ENCODE results near the gene ZNF598.
A peak's percentile ranks its signal among the peaks of the same experiment; 100 is the strongest.

ZNF598 gene

GRCh38 chr16:2047330-2048115 is 37.9 kb upstream of the ZNF598 start, which contains the start of the genes NTHL1 and TSC2:
Gene NTHL1 (minus strand): TSS chr16:2047834. CDS start chr16:2047823, 11 bp downstream.
Gene TSC2 (plus strand): TSS chr16:2047985. CDS start chr16:2048616, 631 bp downstream.
- Histone ChIP-seq H3K36me3 (peaks cover 13 to 41% (median 26%) of the 10 kb centered on the region in 3 donors), H3K4me3 (peak within 1 kb of the TSS; percentile 85 to 91), H3K27me3 (no peaks in the 10 kb centered on the region), H3K9me3 (no peaks in the 10 kb centered on the region), H3K27ac (peak within 1 kb of the TSS; percentile 69 to 80), H3K4me1 (peaks cover 5 to 50% (median 36%) of the 10 kb centered on the region in 4 donors)
- intact Hi-C loops (cut with DNase I; ENCODE audit: low total_unique reads), result no loop called here
- peak; percentile 97 to 98 for DNase-seq
- TF ChIP-seq, protein P1, sequence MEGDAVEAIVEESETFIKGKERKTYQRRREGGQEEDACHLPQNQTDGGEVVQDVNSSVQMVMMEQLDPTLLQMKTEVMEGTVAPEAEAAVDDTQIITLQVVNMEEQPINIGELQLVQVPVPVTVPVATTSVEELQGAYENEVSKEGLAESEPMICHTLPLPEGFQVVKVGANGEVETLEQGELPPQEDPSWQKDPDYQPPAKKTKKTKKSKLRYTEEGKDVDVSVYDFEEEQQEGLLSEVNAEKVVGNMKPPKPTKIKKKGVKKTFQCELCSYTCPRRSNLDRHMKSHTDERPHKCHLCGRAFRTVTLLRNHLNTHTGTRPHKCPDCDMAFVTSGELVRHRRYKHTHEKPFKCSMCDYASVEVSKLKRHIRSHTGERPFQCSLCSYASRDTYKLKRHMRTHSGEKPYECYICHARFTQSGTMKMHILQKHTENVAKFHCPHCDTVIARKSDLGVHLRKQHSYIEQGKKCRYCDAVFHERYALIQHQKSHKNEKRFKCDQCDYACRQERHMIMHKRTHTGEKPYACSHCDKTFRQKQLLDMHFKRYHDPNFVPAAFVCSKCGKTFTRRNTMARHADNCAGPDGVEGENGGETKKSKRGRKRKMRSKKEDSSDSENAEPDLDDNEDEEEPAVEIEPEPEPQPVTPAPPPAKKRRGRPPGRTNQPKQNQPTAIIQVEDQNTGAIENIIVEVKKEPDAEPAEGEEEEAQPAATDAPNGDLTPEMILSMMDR (IDR thresholded peaks at IDR 0.05), result peak; percentile 37 to 56

DNA sequence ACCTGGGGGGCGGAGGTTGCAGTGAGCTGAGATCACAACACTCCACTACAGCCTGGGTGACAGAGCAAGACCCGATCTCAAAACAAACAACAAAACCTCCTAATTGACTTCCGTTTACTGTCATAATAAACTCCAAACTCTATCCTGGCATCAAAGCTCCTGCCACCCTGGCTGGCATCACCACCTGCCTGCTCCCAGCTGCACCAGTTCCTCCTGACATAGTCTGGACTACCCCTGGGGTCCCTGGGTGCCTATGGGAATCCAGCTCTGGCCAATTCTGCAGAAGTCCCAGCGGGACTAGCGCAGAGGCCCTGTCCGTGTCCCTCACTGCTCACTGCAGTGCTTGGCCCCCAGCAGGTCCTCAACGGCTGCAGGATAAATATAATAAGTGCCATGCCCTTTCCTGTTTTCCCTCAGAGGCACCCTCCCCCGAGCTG is 37.3 kb upstream of the ZNF598 start:
- peaks cover 5 to 50% (median 39%) of the 10 kb centered on the region in 4 donors for H3K4me1 ChIP-seq
- H3K36me3 ChIP-seq, result peaks cover 11 to 35% (median 20%) of the 10 kb centered on the region in 3 donors
- H3K27ac ChIP-seq, result peak overlapping the region; percentile 69 to 80
- H3K4me3 ChIP-seq, result peak overlapping the region; percentile 85 to 91
- no peak for DNase-seq
- TF ChIP-seq, protein P1 (IDR thresholded peaks at IDR 0.05), result no peak
- H3K9me3 ChIP-seq, result no peaks in the 10 kb centered on the region
- intact Hi-C loops (cut with DNase I; ENCODE audit: low total_unique reads), result no loop called here
- no peaks in the 10 kb centered on the region for H3K27me3 ChIP-seq

DNA sequence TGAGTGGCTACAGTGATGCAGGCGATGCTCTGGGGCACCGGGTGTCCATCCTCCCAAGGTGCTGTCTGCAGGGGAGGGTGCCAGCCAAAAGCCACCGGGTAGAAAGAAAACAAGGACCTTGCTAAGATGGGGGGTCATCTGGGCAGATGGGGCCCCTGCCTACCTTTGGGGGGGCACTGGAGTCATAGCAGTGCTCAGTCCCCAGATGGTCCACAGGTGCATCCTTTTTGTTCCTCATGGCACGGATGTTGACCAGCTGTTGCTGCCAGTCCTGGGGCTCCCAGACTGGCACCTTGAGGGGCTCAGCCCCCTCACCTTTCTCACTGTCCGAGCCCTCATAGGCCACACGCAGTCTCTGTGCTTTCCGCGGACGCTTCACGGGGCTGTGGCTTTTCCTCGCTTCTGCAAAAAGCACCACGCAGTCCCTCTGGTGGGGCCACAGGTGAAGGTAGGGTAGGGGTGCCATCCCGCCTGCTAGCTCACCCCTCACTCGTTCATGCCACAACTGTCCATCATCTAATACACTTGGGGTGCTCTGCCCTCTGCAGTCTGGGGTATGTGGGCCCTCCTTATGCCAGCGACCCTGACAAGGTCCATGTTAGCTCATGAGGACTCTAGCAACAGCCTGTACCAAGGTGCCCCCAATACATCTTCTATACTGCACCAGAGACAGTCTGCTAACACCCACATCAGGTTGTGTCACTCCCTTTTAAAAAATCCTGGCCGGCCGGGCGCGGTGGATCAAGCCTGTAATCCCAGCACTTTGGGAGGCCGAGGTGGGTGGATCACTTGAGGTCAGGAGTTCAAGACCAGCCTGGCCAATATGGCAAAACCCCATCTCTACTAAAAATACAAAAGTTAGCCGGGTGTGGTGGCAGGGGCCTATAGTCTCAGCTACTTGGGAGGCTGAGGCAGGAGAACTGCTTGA is 36.6 kb upstream of the ZNF598 start:
- Histone ChIP-seq H3K36me3 (peaks cover 9 to 29% (median 14%) of the 10 kb centered on the region in 3 donors), H3K27ac (peak overlapping the region; percentile 69 to 80), H3K9me3 (no peaks in the 10 kb centered on the region), H3K27me3 (no peaks in the 10 kb centered on the region), H3K4me3 (peak overlapping the region; percentile 85 to 91), H3K4me1 (peaks cover 5 to 52% (median 39%) of the 10 kb centered on the region in 4 donors)
- DNase-seq, result no peak
- intact Hi-C loops (cut with DNase I; ENCODE audit: low total_unique reads), result no loop called here
- TF ChIP-seq, protein P1 (IDR thresholded peaks at IDR 0.05), result no peak

- TF ChIP-seq, protein P1 (IDR thresholded peaks at IDR 0.05), result no peak
- Histone ChIP-seq H3K36me3 (peaks cover 0 to 21% (median 0%) of the 10 kb centered on the region in 3 donors), H3K9me3 (no peaks in the 10 kb centered on the region), H3K4me3 (no peak overlapping the region), H3K4me1 (peaks cover 5 to 68% (median 47%) of the 10 kb centered on the region in 4 donors), H3K27ac (peak overlapping the region; percentile 27 to 40), H3K27me3 (no peaks in the 10 kb centered on the region)
- intact Hi-C loops (cut with DNase I; ENCODE audit: low total_unique reads), result no loop called here
- DNase-seq, result no peak
These were observed 34.9 kb upstream of the ZNF598 start for GRCh38 chr16:2044541-2044940.

- TF ChIP-seq, protein P1 (IDR thresholded peaks at IDR 0.05), result no peak
- intact Hi-C loops (cut with DNase I; ENCODE audit: low total_unique reads), result no loop called here
- Histone ChIP-seq H3K9me3 (no peaks in the 10 kb centered on the region), H3K4me3 (no peak overlapping the region), H3K36me3 (peaks cover 0 to 25% (median 0%) of the 10 kb centered on the region in 3 donors), H3K27ac (peak overlapping the region; percentile 27 to 40), H3K27me3 (no peaks in the 10 kb centered on the region), H3K4me1 (peaks cover 5 to 69% (median 46%) of the 10 kb centered on the region in 4 donors)
- DNase-seq, result peak in 1 of 2 donors; percentile 55
These were observed 34.2 kb upstream of the ZNF598 start for GRCh38 chr16:2043667-2044451.

All from tibial artery (tissue), 4 donors.